HG02798 (cell line): ENCODE results near the gene GXYLT2.

Experiments used
- ATAC-seq: cut with Tn5 transposase; IDR thresholded peaks from one replicate; pipeline ENCODE4 v1.9.1; 2021; ENCODE audit warnings: mild to moderate bottlenecking; ENCODE audit not compliant: unreplicated experiment, poor library complexity

GXYLT2 gene

DNA sequence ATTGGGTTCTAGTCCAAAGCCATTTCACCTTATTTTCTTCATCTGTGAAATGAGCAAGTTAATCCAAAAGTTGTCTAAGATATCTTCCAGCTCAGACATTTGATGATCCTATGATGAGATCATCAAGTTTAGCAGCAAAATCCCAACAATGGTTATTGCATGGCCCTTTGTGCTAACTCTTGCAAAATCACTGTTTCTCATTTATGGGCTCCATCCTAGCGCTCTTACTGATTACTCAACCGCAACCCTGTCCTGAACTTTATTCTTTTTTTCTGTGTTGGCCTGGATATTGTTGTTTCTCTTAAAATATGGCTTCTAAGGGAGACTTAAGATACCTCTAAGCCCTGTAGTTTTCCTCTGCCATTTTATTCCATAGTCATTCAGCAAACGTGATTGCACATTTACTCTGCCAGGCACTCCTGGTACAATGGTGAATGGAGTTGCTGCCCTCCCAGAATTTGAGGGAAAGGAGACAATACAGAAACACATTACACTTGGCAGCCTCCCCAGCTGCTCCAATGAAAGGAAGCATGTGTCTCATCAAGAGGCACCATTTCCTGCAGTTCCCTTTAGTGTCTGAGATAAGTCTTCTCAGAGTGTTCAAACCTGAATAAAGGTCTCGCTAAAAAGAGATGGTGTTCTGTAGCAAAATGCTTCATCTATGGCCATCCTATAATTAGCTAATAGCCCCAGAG, 4.4 kb downstream of the GXYLT2 start:
- no peak for ATAC-seq

DNA sequence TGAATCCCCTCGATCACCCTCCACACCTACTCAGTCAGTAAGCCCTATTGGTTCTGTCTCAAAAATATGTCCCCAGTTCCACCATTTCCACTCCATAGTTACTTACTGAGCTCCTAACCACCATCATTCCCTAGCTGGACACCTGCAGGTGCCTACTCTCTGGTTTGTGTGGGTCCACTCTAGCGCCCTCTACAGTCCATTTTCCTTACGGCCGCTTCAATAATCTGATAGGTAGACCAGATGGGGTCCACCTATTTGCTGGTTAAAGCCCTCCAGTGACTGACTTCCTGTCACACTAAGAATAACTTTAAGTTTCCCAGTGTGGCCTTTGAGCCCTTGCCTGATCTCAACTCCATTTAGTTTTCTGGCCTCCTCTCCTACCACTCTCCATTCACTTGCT, 5.0 kb downstream of the GXYLT2 start:
- ATAC-seq: no peak

DNA sequence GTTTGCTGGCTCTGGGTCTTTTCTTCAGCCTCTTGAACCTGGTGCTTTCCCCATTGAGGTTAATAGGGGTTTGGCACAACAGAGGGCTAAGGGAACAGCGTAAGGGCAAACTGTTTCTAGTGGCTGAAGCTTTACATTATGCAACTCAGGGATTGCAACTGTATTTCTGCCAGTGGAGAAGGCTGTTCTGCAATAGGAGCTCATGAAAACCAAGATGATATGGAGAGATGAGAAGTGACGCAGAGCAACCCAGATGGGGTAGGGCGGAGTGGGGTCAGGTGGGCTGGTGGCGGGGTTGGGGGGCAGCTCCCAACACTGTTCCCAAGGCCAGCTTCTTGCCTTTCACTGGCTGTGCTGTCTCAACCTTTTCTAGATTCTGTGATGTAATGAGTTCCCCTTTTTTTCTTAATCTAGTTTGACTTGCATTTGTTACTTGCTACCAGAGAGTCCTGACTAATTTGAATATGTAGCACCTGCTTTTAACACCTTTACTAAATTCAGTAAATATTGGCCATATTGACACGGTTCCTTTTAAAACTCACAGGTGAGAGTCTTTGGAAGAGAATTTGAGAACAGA, 7.2 kb downstream of the GXYLT2 start:
- ATAC-seq: no peak

GRCh38 chr3:72896996-72897757, 9.3 kb downstream of the GXYLT2 start:
- no peak for ATAC-seq

DNA sequence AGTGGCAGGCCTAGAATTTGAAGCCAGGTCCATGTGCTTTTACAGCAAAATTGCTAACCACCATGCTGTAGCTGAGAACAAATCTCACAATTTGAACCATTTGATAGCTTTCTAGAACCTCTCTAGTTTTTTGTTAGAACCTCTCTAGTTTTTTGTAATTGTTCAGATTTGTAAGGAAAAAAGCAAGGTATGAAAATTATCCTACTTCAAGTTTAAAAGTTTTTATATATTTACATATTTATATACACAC, 9.8 kb downstream of the GXYLT2 start:
- no peak for ATAC-seq

DNA sequence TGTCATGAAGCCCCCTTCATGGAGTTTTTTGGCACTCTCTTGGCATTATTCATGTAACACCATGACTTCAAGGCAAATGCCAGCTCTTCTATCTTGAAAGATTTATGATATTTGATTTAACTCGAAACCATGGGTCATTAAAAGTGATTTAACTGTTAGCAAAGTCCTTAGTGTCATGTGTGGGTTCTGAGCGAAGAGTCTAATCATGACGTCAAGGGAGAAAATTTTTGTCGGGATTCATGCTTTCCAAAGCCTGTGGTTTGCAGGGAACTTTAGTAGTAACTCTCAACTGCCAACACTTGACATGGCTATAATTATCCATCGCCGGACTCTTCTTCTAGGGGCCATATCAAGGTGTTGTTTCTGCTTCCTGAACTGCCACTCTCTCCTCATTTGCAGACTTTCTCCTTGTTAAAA, 11.5 kb downstream of the GXYLT2 start:
- no peak for ATAC-seq

DNA sequence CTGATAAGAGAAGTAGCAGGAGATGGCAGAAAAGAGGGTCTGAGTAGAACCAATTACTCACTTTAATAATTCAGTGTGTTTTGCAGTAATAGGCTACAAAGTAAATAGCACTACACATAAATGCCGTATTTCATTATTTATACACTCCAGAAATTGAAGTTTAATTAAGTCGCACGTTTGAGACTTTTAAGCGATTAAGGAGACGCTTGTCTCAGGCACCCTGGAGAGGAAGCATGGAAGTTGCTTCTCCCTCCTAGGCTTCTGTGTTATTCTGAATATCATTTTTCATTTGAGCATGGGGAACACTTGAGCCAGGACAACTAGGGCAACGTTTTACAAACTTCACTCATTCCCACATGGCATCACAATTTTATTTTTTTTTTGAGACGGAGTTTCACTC, 12.2 kb downstream of the GXYLT2 start:
- no peak for ATAC-seq

DNA sequence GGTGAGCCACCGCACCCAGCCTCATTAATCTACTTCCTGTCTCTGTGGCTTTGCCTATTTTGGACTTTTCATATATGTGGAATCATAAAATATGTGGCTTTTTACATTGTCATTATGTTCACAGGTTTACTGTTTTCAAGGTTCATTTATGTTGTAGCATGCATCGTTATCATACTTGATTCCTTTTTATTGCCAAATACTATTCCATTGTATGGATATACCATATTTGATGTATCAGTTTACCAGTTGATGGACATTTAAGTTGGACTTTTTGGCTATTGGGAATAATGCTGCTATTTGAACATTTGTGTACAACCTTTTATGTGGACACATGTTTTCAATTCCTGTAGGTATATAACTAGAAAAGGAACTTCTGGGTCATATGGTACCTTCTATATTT, 14.0 kb downstream of the GXYLT2 start:
- no peak for ATAC-seq

- ATAC-seq: no peak
Observed at GRCh38 chr3:72903004-72903403, 15.2 kb downstream of the GXYLT2 start.

DNA sequence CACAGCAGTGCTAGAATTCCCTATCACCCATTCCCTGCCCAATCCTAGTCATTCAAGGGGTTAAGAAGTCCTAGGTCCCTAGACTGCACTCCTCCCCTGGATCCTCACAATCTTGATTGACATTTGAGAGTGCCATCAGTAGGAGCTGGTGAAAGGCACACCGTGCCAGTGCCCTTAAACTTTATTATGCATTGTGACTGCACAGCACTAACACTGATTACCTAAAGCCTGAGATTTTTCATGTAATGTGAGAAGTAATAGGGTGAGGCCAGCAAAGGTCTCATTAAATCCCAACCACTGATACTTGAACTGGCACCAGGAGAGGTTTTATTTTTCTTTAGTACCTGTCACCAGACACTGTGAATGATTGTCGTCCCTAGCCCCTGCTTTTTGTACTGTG, 16.3 kb downstream of the GXYLT2 start:
- no peak for ATAC-seq

DNA sequence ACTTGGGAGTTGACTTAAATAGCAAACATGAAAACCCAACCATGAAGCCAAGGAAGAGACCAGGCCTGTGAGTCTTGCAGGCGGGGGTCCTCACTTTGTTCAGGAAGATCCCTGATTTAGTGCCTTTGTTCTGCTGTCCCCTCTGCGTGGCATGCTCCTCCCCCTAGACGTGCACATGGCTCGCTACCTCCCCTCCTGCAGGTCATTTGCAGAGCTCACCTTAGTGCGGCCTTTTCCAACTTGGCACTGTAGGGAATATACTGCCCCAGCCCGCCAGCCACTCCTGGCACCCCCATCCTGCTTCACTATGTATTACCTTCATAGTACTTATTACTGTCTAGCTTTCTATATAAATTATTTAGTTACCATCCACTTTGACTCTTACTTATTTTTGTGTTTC, 18.3 kb downstream of the GXYLT2 start:
- ATAC-seq: no peak

- ATAC-seq: no peak
Observed at GRCh38 chr3:72907131-72907711, 19.4 kb downstream of the GXYLT2 start.

DNA sequence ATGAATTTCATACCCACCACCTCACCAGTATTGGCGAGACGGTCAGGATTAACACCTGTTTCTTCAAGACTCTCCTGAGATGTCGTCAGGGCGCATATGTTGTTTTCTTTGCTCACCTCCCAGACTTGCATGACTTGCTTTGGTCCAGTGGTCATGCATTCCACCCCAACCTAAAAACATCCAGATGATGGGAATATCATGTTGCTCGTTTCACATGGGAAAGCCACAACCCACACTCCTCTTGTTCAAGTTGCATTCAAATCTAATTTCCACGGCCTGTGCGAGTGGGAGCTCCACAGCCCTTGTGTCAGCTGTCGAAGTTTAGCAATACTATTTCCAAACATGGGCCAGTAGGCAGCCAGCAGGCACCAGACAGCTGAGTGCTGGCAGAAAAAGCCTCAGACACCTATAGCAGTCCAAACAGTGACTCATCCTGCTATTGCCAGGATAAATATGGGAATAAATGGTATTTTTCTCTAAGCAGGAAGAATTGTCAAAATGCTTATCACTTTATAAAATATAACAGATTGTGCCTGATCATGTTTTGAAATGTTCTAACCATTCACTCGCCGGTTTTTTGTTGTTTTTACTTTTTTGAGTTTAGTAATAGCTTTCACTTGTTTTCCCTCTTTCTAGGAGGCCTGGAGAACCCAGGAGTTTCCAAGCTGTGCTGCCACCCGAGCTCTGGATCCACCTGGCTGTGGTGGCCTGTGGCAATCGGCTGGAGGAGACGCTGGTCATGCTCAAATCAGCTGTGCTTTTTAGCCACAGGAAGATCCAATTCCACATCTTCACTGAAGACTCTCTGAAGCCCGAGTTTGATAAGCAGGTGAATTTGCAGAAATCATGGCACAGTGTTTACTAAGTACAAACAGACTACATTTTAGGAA, 20.1 kb downstream of the GXYLT2 start:
- ATAC-seq: no peak

GRCh38 chr3:72909591-72909990, 21.7 kb downstream of the GXYLT2 start:
- ATAC-seq: no peak

GRCh38 chr3:72912532-72912931, 24.7 kb downstream of the GXYLT2 start:
- no peak for ATAC-seq

- no peak for ATAC-seq
Observed at GRCh38 chr3:72914383-72914782, 26.5 kb downstream of the GXYLT2 start.

GRCh38 chr3:72916250-72916649, 28.4 kb downstream of the GXYLT2 start:
- ATAC-seq: no peak

DNA sequence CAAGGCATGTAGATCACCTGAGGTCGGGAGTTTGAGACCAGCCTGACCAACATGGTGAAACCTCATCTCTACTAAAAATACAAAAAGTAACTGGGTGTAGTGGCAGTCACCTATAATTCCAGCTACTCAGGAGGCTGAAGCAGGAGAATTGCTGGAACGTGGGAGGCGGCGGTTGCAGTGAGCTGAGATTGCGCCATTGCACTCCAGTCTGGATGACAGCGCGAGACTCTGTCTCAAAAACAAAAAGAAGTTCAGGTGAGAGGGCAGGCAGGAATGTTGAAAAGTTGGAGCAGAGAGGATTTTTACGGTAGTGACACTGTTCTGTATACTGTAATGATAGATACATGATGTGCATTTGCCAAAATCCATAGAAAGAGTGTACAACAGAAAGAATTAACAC, 31.7 kb downstream of the GXYLT2 start:
- ATAC-seq: no peak

DNA sequence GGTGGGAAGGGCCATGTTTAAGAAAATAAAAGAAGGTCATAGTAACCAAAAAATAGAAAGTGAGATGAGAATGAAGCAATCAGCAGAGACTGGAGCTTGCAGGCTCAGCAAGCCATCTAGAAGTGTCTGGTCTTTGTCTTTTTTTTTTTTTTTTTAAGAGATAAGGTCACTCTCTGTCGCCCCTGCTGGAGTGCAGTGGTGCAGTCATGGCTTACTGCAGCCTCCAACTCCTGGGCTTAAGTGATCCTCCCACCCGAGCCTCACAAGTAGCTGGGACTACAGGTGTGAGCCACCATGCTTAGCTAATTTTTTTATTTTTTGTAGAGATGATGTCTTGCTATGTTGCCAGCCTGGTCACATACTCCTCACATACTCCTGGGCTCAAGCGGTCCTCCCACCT, 36.2 kb downstream of the GXYLT2 start:
- ATAC-seq: no peak
